GM19193 (cell line): Measurements from ENCODE around the gene ZCWPW2.

ENCODE experiments used
- POLR2A ChIP-seq: IDR thresholded peaks from 4 replicates; pipeline ENCODE4 v1.6.1; 2011; ENCODE audit not compliant: insufficient read depth, insufficient read length; ENCODE audit errors: extremely low read depth

The ZCWPW2 gene

DNA sequence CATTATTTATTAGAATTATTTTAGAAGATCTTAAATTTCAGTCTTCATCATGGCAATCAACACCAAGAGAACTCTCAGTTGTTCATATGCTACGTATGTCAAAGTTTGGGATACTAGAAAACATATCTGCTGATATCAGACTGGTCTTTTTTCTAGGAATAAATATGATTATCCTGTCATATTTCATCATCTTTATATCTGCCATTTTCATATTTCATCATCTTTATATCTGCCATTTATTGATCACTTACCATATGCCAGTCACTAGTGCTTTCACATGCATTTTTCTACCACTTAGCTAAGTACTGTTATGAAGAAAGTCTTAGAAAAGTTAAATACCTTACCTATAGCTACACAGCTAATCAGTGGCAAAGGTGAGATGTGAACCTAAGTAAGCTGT lies 2.8 kb upstream of the ZCWPW2 start:
- no peak for TF ChIP-seq POLR2A

DNA sequence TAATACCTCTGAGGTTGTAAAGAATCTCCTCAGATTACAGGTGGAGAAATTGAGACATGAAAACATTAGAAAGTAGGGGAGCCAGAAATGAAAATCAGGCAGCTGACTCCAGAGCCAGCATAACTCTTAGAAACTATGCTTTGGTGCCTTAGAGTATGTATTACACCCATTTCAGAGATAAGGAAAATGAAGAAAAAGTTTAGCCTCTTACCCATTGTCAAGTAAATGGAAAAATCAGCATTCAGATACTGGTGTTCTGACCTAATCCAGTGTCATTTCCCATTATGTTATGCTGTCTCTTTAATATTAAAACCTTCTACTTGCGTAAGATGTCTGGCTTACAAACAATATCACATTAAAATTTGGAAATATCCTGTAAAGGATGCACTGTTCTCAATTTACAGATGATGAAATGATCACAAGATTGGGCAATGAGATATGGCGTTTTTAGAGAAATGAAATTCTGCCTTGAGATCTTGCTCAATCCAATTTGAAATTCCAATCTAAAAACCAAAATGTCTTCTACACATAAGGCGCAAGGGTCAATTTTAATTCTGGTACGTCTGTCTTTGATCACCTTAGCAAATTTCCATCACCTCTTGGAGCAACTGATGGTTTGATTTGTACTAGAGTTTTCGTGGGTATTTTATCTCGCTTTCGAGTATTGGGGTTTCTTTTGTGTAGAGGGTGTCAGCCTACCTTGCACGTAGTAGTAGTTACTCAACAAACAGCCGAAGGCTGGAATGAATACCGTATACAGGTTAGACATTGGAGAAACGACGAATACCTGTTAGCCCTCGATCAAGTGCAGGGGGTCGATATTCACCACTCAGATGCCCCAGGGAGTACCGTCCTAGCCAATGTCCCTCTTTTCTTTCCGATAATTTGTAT lies 902 bp upstream of the ZCWPW2 start:
- TF ChIP-seq POLR2A, result no peak

DNA sequence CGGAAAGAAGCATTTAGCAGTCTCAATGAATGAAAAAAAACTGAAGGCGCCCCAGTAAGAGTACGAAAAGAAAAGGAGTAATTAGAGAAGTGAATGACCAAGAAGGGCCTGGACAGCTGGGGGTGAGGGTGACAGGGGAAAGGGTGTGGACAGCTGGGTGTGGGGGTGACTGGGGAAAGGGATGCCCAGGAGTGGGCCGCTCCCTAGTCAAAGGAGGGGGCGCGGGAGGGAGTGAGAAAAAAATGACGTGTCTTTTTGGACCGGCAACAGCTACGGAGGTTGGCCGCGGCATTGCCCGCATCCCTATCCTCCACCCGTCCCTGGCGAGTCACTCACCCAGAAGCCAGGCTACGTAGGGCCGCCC lies 274 bp upstream of the ZCWPW2 start:
- no peak for TF ChIP-seq POLR2A

DNA sequence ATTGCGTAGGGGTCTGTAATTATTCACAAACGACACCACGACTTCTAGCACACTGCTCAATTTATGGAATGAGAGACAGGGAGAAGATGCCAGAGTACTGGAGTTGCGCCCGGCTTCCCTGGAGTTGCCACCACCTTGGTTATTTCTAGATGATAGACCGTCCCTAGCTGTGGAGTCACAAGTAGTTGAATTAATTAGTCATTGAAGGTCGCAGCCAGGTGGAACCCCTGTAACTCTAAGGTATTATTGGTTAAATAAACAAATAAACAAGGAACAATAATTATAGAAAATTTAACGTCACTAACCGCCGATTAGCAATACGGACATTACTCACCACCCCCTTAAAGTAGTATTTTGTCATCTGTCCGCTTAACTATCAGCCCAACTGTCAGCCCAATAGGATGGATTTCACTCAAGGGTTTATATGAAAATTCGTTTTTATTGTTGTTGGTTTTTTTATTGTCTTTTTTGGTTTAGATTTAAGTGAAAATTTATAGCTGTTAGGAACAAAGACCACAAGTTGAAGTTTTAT lies 1.0 kb downstream of the ZCWPW2 start:
- no peak for TF ChIP-seq POLR2A

DNA sequence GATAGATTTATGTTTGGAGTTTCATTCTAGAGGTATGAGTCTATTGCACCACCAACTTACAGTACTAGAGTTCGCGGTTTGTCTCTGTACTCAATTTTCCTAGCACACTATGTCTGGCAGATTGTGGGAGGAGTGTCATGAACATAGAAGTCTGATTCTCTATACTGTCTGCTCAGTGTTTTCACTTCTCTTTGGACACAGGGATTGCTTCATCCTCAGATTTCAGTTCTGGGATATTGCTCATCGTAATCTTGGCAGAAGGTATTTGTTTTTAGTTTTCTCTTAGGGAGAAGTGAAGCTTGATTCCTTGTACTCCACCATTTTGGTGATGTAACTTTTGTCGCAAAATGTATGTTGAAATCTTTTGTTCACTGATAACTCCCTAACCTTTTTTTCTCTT lies 27.9 kb downstream of the ZCWPW2 start:
- no peak for TF ChIP-seq POLR2A

DNA sequence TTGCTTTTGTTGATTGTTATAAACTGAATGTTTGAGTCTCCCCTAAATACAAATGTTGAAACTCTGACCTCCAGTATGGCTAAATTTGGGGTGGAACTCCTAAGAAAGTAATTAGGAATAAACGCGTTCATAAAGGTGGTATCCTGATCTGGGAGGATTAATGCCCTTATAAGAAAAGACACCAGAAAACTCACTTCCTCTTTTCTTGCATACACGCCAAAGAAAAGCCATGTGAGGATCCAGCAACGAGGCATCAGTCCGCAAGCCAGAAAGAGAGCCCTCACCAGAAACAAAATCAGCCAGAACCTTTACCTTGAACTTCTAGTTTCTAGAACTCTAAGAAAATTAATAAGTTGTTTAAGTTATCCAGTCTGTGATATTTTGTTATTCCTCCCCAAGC lies 37.5 kb downstream of the ZCWPW2 start:
- TF ChIP-seq POLR2A, result no peak

DNA sequence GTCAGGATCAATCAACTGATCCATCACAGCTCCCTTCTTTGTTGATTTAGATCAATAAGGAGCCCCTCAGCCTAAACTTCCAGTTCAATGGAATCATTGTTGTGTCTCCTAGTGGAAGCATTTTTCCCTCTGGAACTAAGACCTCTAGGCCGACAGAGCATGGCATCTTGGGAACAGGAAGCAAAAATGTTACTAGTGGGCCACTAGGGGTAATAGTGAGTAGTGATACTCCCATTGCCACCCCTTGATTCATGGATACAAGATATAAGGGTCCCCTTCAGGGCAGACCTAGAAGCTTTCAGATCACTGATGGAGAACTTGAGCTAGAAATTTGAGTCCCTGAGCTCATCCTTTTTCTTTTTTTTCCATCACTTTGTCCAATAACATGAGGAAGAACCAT lies 40.5 kb downstream of the ZCWPW2 start:
- TF ChIP-seq POLR2A, result no peak

DNA sequence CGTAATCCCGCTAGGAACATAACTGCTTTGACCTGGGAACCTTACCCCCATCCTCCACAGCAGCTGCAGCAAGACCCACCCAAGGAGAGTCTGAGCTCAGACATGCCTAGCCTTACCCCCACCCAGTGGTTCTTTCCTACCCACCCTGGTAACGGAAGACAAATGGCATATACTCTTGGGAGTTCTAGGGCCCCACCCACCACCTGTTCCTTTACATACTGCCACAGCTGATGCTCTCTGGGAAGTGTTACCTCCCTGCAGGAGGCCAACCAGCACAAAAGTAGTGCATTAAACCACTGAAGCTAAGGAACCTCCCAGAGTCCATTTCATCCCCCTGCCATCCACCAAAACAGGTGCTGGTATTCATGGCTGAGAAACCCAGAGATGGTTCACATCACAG lies 50.7 kb downstream of the ZCWPW2 start:
- TF ChIP-seq POLR2A, result no peak

DNA sequence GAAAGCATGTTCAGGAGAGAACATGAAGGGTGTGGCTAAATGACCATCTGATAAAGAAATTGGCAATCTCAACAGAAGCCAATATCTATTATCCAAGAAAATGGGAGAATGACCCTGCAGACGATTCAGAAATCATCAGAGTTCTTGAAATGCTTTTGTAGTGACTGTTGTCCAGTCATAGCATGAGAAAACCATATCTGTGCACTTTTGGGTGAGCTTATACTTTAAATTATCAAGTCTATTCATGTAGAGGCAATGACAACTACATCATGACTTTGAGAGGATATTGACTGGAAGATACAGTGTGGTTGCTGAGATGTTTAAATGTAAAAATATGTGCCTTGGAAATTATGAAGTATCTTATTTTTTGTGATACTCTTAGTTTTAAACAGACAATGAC lies 57.7 kb downstream of the ZCWPW2 start:
- TF ChIP-seq POLR2A, result no peak

DNA sequence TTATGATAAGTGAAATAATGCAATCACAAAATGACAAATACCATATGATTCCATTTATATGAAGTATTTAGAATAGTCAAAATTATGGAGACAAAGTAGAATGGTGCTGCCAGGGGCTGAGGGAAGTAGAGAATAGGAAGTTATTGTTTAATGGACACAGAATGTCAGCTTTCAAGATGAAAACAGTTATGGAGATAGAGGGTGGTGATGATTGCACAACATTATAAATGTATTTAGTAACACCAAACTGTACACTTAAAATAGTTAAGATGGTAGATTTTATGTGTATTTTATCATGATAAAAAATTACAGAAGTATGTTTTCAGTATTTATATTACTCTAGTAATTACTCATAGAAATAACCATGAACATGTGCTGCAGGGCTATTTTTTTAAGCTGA lies 100.9 kb downstream of the ZCWPW2 start:
- no peak for TF ChIP-seq POLR2A

DNA sequence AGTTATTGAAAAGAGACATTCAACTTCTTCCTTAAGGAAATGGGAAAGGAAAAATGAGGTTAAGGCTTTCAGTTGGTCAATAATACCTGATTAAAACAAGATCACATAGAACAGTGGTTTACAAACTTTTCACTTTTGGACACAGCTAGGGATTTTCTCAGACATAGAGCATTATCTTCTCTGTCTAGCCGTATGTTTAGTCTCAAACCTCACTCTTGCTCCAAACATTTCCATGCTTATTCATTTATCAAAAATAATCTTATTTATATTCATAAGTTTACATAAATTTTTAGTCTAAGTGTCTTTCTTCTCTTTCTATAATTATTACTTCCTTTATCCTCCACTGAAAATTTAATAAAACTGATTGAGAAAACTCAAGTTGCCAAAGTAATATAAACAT lies 114.3 kb downstream of the ZCWPW2 start:
- no peak for TF ChIP-seq POLR2A

DNA sequence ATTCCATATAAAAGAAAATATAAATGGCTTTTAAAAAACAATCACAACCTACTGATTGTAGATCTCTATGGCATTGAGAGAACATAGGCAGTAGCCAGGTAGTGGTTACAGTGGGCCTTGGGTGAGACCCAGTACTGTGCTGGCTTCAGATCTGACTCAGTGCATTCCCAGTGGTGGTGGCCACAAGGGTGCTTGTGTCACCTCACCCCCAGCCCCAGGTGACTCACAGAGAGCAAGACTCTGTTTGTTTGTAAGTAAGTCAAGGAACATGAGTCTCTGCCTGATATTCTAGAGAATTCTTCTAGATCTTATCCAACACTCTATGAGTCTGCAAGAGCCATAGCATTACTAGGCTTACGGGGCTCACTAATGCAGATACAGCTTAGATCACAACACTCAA lies 118.9 kb downstream of the ZCWPW2 start:
- TF ChIP-seq POLR2A, result no peak

DNA sequence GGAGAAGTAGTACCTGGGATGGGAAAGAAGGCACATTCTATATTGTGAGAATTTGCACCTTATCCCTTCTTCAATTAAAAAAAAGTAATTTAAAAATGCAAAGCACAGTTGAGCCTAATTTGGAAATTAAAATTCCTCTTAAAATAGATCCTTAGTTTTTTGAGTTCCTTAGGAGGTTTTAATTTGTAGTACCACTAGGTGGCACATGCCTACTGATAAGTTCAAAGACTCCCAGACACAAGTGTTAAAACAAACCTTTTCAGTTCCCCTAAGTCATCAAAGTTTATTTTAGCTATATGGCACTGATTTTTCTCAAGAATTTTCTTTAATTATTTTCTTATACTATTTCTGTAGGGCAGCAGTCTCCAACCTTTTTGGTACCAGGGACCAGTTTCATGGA lies 127.7 kb downstream of the ZCWPW2 start:
- TF ChIP-seq POLR2A, result no peak

DNA sequence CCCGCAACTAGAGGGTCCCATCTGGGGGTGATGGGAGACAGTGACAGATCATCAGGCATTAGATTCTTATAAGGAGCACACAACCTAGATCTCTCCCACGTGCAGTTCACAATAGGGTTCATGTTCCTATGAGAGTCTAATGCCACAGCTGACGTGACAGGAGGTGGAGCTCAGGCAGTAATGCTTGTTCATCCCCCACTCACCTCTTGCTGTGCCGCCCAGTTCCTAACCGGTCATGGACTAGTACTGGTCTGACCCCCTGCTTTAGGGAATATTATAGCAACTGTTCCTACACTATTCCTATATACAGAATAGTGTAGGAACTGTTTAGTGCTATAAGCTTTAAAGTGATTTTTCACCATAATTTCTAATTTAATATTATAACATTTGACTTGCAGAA lies 128.2 kb downstream of the ZCWPW2 start:
- no peak for TF ChIP-seq POLR2A

DNA sequence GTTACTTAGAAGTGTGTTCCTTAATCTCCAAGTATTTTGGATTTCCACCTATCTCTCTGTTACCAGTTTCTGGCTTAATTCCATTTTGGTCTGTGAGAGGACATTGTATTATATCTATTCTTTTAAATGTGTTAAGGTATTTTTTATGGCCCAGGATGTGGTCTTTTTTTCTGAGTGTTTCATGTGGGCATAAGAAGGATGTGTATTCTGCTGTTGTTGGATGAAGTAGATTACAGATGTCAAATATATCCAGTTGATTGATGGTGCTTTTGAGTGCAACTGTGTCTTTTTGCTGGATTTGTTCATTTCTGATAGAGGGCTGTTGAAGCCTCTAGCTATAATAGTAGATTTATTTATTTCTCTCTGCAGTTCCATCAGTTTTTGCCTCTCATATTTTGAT lies 136.6 kb downstream of the ZCWPW2 start:
- TF ChIP-seq POLR2A, result no peak

DNA sequence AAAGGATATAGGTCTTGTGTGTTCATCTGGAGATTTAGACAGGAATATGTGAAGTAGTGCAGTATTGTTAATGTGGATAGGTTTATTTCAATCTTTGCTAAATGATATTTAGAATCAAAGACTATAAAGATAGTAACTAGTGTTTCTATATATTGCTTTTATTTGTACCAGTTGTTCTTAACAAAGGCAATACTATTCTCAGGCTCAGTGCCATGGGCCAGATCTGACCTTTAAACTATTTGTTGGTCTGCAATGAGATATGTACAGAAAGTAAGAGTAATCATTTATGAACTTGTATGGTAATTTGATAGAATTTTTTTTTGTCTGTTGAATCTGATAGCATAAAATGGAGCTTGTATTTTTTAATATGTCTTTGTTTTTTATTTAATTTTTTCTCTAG lies 146.8 kb downstream of the ZCWPW2 start:
- no peak for TF ChIP-seq POLR2A
